ENCODE data around the gene MICAL2.

Gene MICAL2

DNA sequence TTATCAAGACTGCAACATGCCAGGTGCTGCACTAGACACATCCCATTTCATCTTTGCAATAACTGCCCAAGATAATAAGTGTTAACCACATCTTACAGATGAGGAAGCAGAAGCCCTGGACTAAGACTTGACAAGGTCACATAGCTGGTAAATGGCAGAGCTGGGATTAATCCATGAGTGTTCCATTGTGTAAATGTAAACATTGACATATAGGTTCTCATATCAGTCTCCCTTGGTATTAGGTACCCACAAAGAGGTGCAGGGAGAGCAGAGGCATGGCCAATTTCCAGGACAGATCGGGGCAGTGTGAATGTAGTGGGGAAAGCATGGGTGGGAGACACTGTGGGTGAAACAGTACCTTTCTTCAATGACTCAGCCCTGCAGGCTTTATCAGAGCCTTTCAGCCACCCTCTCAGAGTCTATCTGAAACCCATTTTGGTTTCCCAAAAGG, 17.9 kb downstream of the MICAL2 start:
- no peak for DNase-seq (ENCODE audit: low read depth)
- TF ChIP-seq, protein P1, sequence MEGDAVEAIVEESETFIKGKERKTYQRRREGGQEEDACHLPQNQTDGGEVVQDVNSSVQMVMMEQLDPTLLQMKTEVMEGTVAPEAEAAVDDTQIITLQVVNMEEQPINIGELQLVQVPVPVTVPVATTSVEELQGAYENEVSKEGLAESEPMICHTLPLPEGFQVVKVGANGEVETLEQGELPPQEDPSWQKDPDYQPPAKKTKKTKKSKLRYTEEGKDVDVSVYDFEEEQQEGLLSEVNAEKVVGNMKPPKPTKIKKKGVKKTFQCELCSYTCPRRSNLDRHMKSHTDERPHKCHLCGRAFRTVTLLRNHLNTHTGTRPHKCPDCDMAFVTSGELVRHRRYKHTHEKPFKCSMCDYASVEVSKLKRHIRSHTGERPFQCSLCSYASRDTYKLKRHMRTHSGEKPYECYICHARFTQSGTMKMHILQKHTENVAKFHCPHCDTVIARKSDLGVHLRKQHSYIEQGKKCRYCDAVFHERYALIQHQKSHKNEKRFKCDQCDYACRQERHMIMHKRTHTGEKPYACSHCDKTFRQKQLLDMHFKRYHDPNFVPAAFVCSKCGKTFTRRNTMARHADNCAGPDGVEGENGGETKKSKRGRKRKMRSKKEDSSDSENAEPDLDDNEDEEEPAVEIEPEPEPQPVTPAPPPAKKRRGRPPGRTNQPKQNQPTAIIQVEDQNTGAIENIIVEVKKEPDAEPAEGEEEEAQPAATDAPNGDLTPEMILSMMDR (conservative IDR thresholded peaks at IDR 0.05; ENCODE audit: low read depth, low read length): no peak
- H3K4me3 ChIP-seq (ENCODE audit: low read length): no peak overlapping the region

DNA sequence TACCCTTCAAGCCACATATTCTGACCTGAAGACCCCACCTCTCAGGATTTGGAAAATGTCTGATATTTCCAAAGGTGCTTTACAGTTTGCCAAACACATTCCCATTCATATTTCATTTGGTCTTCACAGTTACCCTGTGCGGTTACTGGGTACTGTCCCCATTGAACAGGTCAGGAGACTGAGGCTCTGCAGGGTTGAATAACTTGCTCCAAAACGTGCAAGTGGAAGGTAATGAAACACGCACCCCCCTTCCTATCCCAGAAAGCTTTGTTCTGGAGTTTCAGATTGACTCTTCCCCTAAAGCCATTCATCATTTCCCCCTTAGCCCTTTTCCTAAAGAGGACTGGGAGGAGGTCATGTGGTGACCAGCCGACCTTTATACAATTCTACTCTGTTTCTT, 18.8 kb downstream of the MICAL2 start:
- no peak for DNase-seq (ENCODE audit: low read depth)
- no peak overlapping the region for H3K4me3 ChIP-seq (ENCODE audit: low read length)
- TF ChIP-seq, protein P1 (conservative IDR thresholded peaks at IDR 0.05; ENCODE audit: low read depth, low read length): no peak

DNA sequence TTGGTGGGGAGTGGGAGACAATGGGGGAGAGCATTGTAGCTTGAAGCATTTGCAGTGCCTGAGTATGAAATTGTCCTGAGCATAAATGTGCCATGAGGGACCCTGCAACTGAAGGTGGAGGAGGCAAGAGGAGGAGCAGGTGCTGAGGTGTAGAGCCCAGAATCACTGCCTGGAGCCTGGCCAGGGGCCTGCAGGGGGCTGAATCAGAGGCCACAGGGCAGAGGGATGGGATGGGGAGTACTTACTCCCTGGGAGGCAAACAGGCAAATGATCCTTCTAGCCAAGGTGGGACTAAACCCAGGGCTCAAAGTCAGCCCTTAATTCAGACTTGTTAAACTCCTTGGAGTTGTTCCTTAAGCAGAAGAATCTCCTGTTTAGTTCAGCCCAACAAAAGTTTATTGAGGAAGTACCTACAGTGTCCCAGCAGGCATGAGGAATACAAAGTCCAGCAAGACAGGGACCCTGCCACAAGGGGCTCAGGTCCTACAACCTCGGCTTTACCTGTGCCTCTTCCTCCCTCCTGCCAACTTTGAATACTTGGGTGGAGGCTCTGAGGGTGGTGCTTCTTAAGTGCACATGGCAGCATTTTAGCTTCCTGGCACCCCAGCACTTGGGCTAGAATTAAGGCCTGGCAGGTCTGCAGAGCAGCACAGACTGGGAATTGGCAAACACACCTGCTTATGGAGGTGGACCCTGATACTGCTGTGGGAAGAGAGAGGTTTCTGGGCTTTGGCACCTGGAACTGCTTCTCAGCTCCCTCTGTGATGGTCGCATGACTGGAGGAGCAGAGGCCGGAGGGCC, 20.0 kb downstream of the MICAL2 start:
- DNase-seq (ENCODE audit: low read depth): no peak
- TF ChIP-seq, protein P1 (conservative IDR thresholded peaks at IDR 0.05; ENCODE audit: low read depth, low read length): no peak
- no peak overlapping the region for H3K4me3 ChIP-seq (ENCODE audit: low read length)

DNA sequence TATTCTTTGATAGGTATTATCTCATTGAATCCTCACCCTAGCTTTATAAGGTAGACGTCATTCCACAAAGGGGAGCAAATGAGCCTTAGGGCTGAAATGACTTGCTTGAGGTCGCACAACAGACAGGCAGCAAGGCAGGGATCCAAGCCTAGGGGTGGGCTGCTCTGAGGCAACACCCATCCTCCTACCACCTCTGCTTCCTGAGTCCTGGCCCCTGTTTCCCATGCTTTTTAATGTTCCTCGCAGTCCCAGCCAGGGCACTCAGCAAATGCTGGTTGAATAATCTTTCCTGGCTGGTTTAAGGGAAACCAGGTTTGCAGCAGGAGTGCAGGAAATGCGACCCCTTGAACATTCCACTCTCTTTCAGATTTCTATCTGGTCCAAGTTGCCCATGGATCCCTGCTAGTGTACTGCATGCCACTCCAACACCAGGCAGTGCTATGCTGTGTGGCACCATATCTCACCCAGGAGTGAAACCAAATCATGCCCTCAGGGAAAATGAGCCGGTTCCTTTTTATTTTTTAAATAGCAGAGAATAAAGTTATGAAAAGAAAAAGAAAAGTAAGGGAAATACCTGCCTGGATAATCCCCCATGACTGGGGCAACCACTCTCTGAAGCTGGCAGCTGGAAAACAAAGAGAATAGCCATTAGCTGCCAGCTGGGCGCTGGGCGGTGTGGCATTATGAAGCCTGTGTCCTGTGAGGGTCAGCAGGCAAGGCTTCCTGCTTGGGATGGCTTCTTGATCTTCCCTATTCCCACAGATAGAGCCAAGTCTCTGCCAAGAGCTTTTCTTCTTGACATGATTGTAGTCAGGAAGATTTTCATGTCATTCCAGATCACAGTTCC, 21.8 kb downstream of the MICAL2 start:
- TF ChIP-seq, protein P1 (conservative IDR thresholded peaks at IDR 0.05; ENCODE audit: low read depth, low read length): no peak
- DNase-seq (ENCODE audit: low read depth): no peak
- H3K4me3 ChIP-seq (ENCODE audit: low read length): no peak overlapping the region

DNA sequence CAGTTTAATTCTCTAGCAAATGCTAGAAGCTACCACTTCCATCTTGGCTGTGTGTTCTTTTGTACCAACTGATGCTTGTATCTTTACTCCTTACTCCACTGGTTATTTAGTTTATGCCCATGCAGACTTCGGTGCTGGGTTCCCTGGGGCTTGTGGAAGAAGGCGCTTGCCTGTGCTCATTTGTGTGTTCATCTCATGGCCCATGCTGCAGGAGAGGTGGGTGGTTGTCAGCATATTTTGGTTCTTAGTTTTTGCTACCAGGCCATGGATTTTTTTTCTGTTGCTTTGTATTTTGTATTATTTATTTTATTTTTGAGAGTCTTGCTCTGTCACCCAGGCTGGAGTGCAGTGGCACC, 22.4 kb downstream of the MICAL2 start:
- TF ChIP-seq, protein P1 (conservative IDR thresholded peaks at IDR 0.05; ENCODE audit: low read depth, low read length): no peak
- DNase-seq (ENCODE audit: low read depth): no peak
- no peak overlapping the region for H3K4me3 ChIP-seq (ENCODE audit: low read length)

DNA sequence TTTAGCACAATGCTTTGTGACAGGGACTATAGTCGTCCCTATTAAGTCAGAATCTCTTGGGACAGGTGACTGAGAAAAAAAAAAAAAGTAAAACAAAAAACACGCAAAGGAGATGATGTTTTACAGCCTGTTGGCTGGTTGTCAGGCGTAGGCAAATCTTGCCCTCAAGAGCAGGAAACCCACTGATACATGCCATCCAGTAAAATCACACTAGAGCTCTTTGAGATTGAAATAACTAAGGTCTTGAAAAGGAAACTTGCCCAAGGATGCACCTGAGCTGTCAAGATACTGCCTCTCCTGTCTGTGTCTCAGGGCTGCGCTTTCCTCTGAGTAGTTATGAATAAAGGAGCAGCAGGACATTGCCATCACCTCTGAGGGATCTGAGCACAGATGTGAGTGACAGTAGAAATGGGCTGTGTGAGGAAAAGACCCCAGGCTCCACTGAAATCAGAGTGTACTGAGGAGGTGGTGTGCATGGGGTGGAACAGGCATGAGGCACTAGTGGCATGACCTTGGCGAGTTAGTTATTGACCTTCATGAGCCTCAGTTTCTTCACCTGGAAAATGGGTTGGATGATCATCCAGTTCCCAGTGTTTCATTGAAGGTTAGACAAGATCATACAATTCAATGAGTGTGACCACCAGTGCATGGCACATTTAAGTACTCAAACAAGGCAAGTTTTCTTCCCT, 23.3 kb downstream of the MICAL2 start:
- H3K4me3 ChIP-seq (ENCODE audit: low read length): no peak overlapping the region

More for the DNA sequence above, 23.3 kb downstream of the MICAL2 start:
- no peak for DNase-seq (ENCODE audit: low read depth)
- TF ChIP-seq, protein P1 (conservative IDR thresholded peaks at IDR 0.05; ENCODE audit: low read depth, low read length): no peak

All from retinal pigment epithelial cell (primary cell).